Peyer's patch (tissue), 4 donors: ENCODE data around the gene CEP128.

Experiments used
- POLR2A ChIP-seq, 2 donors: fragments of 450-650 bp; IDR thresholded peaks; one replicate each; pipeline ENCODE4 v1.5.1; 2017; ENCODE audit warnings: antibody characterized with exemption in 2 of 2, mild to moderate bottlenecking in 2 of 2, moderate library complexity in 2 of 2
- TF ChIP-seq, protein P1 (sequence below), 6 experiments: fragments of 450-650 bp in 4 of 6; fragments of 200-600 bp in 2 of 6; sonication (generic) in 1 of 6; IDR thresholded peaks; one replicate each; pipeline ENCODE4 v1.5.1; 2017 to 2019; ENCODE audit warnings: antibody characterized with exemption in 6 of 6, mild to moderate bottlenecking in 3 of 6, moderate library complexity in 1 of 6

DNA sequence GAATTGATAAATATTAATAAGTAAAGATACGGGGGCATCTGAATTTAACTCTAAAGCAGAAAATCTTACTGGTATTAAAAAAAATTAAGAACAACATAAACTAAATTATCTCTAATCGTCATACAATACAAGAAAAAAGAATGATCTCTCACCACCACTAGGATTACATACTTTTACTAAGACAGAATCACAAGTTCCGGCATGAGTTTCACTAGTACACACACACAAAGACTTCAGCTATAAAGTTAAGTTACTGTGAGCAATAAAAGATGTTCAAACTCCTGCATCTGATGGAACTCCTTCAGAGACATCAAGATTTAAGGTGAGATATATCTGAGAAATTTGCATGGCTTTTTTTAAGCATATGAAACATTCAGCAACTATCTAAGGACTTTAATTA, 21.9 kb downstream of the CEP128 start:
- TF ChIP-seq, protein P1, sequence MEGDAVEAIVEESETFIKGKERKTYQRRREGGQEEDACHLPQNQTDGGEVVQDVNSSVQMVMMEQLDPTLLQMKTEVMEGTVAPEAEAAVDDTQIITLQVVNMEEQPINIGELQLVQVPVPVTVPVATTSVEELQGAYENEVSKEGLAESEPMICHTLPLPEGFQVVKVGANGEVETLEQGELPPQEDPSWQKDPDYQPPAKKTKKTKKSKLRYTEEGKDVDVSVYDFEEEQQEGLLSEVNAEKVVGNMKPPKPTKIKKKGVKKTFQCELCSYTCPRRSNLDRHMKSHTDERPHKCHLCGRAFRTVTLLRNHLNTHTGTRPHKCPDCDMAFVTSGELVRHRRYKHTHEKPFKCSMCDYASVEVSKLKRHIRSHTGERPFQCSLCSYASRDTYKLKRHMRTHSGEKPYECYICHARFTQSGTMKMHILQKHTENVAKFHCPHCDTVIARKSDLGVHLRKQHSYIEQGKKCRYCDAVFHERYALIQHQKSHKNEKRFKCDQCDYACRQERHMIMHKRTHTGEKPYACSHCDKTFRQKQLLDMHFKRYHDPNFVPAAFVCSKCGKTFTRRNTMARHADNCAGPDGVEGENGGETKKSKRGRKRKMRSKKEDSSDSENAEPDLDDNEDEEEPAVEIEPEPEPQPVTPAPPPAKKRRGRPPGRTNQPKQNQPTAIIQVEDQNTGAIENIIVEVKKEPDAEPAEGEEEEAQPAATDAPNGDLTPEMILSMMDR (IDR thresholded peaks at IDR 0.05), result no peak
- no peak for TF ChIP-seq POLR2A (IDR thresholded peaks at IDR 0.05)
